Gastroesophageal sphincter (tissue), 4 donors: ENCODE results near the gene SHH. TPM values are rescaled to one million over a fixed set of nuclear protein-coding genes. Genes with fewer than 3 reads are reported as not detected.

Experiments used
- ATAC-seq: fragments of 150-250 bp; one replicate; pipeline ENCODE4 v1.9.1; 2016; ENCODE audit warnings: mild to moderate bottlenecking, moderate library complexity
- H3K27ac ChIP-seq, 4 donors: fragments of 200-600 bp; sonication (generic) in 3 of 4; 1 replicate in 3 of 4; 2 replicates in 1 of 4; pipeline ENCODE4 v1.5.1; 2016 to 2019
- H3K27me3 ChIP-seq: fragments of 200-600 bp; sonication (generic); one replicate; pipeline ENCODE4 v1.5.1; 2019
- H3K36me3 ChIP-seq, 2 donors: fragments of 200-600 bp; sonication (generic); one replicate each; pipeline ENCODE4 v1.5.1; 2019; ENCODE audit warnings: control low read depth in 1 of 2
- H3K4me1 ChIP-seq, 3 donors: fragments of 200-600 bp; sonication (generic); 1 replicate in 2 of 3; 2 replicates in 1 of 3; pipeline ENCODE4 v1.5.1; 2016 to 2019; ENCODE audit warnings: control low read depth in 2 of 3
- H3K4me3 ChIP-seq, 2 donors: fragments of 200-600 bp; sonication (generic); one replicate each; pipeline ENCODE4 v1.5.1; 2019; ENCODE audit warnings: mild to moderate bottlenecking in 1 of 2, moderate library complexity in 1 of 2
- H3K9me3 ChIP-seq, 3 donors: fragments of 200-600 bp; sonication (generic); one replicate each; pipeline ENCODE4 v1.5.1; 2017 to 2019; ENCODE audit warnings: control low read depth in 2 of 3
- CTCF ChIP-seq, 4 experiments: fragments of 200-600 bp in 2 of 4; fragments of 450-650 bp in 2 of 4; sonication (generic) in 1 of 4; IDR thresholded peaks; one replicate each; pipeline ENCODE4 v1.5.1; 2017 to 2019; ENCODE audit warnings: antibody characterized with exemption in 4 of 4, mild to moderate bottlenecking in 2 of 4, moderate library complexity in 2 of 4
- EP300 ChIP-seq: sonication (generic); formaldehyde crosslinking; IDR thresholded peaks from one replicate; pipeline ENCODE4 v1.6.1; 2017; ENCODE audit warnings: antibody characterized with exemption, mild to moderate bottlenecking
- POLR2A ChIP-seq, 2 donors: fragments of 450-650 bp; IDR thresholded peaks; one replicate each; pipeline ENCODE4 v1.6.1; 2017; ENCODE audit warnings: antibody characterized with exemption in 2 of 2, mild to moderate bottlenecking in 2 of 2, moderate library complexity in 1 of 2
- POLR2AphosphoS5 ChIP-seq: sonication (generic); formaldehyde crosslinking; IDR thresholded peaks from one replicate; pipeline ENCODE4 v1.6.1; 2017; ENCODE audit warnings: antibody characterized with exemption
- WGBS, 2 donors: methylation state at CpG; one replicate each; pipeline ENCODE4 v1.1.5; 2018; ENCODE audit warnings: low coverage in 1 of 2; 5-methylcytosine and 5-hydroxymethylcytosine counted together
- total RNA-seq, 4 donors: library from RNA; depleted of rRNA; stranded (reverse); fragments of >200 nt; gene quantifications; one replicate each; pipeline ENCODE4 v1.1.0, GENCODE V29; 2016

SHH gene
- total RNA-seq, 4 donors from 2014 or later: 0.08 TPM; not detected in 3

- Histone ChIP-seq H3K36me3 (no peaks in the 10 kb centered on the region), H3K9me3 (no peaks in the 10 kb centered on the region), H3K4me3 (no peak overlapping the region), H3K4me1 (no peaks in the 10 kb centered on the region), H3K27me3 (peaks cover 69% of the 10 kb centered on the region), H3K27ac (no peak overlapping the region)
- no peak for ATAC-seq
- 76 to 91% methylated on average over 5 to 9 of the region's 17 CpGs for WGBS, 2 donors
- no peak for TF ChIP-seq POLR2AphosphoS5
Observed at GRCh38 chr7:155824227-155824886, 12.1 kb upstream of the SHH start.

- H3K9me3 ChIP-seq: no peaks in the 10 kb centered on the region
- no peaks in the 10 kb centered on the region for H3K4me1 ChIP-seq
- H3K27me3 ChIP-seq: peaks cover 79% of the 10 kb centered on the region
- no peak for ATAC-seq
- H3K27ac ChIP-seq: no peak overlapping the region
- 86 to 88% methylated on average over 1 to 7 of the region's 11 CpGs for WGBS, 2 donors
- no peak for TF ChIP-seq POLR2A (IDR thresholded peaks at IDR 0.05)
- no peak overlapping the region for H3K4me3 ChIP-seq
- H3K36me3 ChIP-seq: no peaks in the 10 kb centered on the region
Observed at GRCh38 chr7:155821851-155822250, 9.6 kb upstream of the SHH start.

GRCh38 chr7:155820788-155821187 lies 8.5 kb upstream of the SHH start:
- TF ChIP-seq EP300: no peak
- TF ChIP-seq POLR2AphosphoS5: no peak
- TF ChIP-seq POLR2A (IDR thresholded peaks at IDR 0.05): no peak
- TF ChIP-seq CTCF (IDR thresholded peaks at IDR 0.05): no peak
- peaks cover 86% of the 10 kb centered on the region for H3K27me3 ChIP-seq
- 46 to 75% methylated on average over 2 to 10 of the region's 13 CpGs for WGBS, 2 donors

GRCh38 chr7:155820246-155820645 lies 8.0 kb upstream of the SHH start:
- no peaks in the 10 kb centered on the region for H3K4me1 ChIP-seq
- peaks cover 86% of the 10 kb centered on the region for H3K27me3 ChIP-seq
- TF ChIP-seq EP300 (no peak), POLR2A (IDR thresholded peaks at IDR 0.05) (no peak), CTCF (IDR thresholded peaks at IDR 0.05) (no peak), POLR2AphosphoS5 (no peak)
- no CpG with 5 or more reads among the region's 18 CpGs for WGBS, 2 donors
- H3K27ac ChIP-seq: no peak overlapping the region
- H3K36me3 ChIP-seq: no peaks in the 10 kb centered on the region
- no peak overlapping the region for H3K4me3 ChIP-seq
- no peaks in the 10 kb centered on the region for H3K9me3 ChIP-seq
- ATAC-seq: no peak

More at GRCh38 chr7:155820788-155821187, 8.5 kb upstream of the SHH start:
- no peak for ATAC-seq
- Histone ChIP-seq H3K27ac (no peak overlapping the region), H3K4me3 (no peak overlapping the region), H3K9me3 (no peaks in the 10 kb centered on the region), H3K36me3 (no peaks in the 10 kb centered on the region), H3K4me1 (no peaks in the 10 kb centered on the region)

- H3K4me1 ChIP-seq: no peaks in the 10 kb centered on the region
- peaks cover 88% of the 10 kb centered on the region for H3K27me3 ChIP-seq
- TF ChIP-seq CTCF (IDR thresholded peaks at IDR 0.05) (no peak), EP300 (no peak), POLR2A (IDR thresholded peaks at IDR 0.05) (no peak), POLR2AphosphoS5 (no peak)
- H3K36me3 ChIP-seq: no peaks in the 10 kb centered on the region
- H3K4me3 ChIP-seq: no peak overlapping the region
- ATAC-seq: no peak
- no peak overlapping the region for H3K27ac ChIP-seq
- no peaks in the 10 kb centered on the region for H3K9me3 ChIP-seq
- WGBS, 2 donors: 75 to 80% methylated on average over 1 to 4 of the region's 12 CpGs
Observed at GRCh38 chr7:155819186-155819585, 6.9 kb upstream of the SHH start.

- 50 to 67% methylated on average over 1 to 3 of the region's 6 CpGs for WGBS, 2 donors
- H3K27me3 ChIP-seq: peaks cover 88% of the 10 kb centered on the region
Observed at GRCh38 chr7:155818820-155819168, 6.5 kb upstream of the SHH start.

More at GRCh38 chr7:155818820-155819168, 6.5 kb upstream of the SHH start:
- no peaks in the 10 kb centered on the region for H3K36me3 ChIP-seq
- no peak overlapping the region for H3K27ac ChIP-seq
- H3K9me3 ChIP-seq: no peaks in the 10 kb centered on the region
- no peaks in the 10 kb centered on the region for H3K4me1 ChIP-seq
- no peak overlapping the region for H3K4me3 ChIP-seq
- ATAC-seq: no peak
- TF ChIP-seq CTCF (IDR thresholded peaks at IDR 0.05): no peak
- no peak for TF ChIP-seq EP300
- no peak for TF ChIP-seq POLR2AphosphoS5
- TF ChIP-seq POLR2A (IDR thresholded peaks at IDR 0.05): no peak
